KG1 (cell line): ENCODE data around the gene SPECC1L.

ENCODE experiments used
- DNase-seq: peaks from one replicate; lab custom pipeline; 2025; lab: John Stamatoyannopoulos, UW

Gene SPECC1L

DNA sequence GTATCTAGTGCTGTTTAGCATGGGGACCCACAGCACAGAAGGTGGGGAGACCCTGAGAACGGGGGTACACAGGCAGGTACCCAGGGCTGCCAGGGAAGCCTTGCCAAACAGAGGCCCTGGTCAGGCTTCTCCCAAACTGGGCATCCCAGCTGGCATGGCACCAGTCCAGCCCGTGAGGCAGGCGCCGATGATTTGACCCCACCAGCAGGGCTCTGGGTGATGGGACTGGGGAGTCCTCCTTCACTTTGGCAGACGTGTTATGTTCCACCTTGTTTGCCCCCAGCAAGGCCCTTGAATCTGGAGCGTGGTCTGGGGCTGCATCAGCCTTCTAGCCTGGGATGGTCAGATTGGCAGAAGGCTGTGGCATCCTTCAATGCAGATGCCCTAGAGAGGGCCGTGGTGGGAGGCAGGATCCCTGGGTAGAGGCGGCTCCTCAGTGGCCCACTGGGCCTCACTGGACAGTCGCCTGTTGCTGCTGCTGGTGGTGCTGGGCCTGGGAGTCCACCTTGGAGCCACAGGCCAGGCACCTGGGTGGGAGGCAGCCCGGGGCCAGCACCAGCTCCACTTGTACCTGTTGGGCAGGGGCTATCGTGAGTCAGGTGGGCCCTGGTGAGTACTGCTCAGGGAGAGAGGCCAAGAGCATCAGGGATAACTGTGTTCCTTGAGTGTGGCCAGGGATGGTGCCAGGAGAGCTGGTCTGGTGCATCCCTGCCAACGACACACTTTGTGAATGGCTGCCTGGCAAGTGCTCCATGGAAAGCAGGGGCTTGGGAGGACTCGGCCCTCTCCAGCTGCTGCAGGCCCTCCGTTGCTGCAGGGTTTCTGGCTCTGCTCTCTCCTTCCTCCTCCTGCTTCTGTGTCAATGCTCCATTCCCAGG lies 160.0 kb downstream of the SPECC1L start:
- DNase-seq, result no peak

DNA sequence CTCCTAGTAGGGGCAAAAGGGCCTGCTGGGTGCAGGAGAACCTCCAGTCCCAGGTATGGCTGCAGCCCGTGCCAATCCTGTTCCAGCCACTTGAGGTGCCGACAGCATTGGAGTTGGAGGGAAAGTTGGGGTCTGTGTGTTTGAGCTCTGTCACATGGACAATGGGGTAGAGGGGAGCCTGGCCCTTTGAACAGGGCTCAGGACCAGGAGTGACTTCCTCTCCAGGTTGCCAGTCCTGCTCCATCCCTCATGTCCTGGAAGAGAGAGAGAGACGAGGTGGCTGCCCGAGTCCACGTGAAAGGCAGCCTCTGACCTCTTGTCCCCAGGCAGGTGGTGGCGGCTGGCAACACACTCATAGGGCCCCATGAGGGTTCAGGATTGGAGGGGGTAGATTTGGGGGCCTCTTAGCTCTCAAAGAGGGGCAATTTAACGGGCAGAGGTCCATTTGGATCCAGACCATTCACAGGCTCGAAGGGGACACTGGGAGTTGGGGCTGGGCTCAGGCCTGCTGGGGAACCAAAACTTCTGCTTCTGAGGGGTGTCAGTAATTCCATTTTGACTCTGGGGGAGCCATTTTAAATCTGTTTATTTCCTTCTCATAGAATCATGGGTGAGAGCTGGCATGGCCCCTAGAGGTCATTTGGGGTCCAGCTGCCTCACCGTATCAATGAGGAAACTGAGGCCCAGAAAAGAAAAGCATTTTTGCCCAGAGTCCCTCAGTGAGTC lies 160.8 kb downstream of the SPECC1L start:
- no peak for DNase-seq

DNA sequence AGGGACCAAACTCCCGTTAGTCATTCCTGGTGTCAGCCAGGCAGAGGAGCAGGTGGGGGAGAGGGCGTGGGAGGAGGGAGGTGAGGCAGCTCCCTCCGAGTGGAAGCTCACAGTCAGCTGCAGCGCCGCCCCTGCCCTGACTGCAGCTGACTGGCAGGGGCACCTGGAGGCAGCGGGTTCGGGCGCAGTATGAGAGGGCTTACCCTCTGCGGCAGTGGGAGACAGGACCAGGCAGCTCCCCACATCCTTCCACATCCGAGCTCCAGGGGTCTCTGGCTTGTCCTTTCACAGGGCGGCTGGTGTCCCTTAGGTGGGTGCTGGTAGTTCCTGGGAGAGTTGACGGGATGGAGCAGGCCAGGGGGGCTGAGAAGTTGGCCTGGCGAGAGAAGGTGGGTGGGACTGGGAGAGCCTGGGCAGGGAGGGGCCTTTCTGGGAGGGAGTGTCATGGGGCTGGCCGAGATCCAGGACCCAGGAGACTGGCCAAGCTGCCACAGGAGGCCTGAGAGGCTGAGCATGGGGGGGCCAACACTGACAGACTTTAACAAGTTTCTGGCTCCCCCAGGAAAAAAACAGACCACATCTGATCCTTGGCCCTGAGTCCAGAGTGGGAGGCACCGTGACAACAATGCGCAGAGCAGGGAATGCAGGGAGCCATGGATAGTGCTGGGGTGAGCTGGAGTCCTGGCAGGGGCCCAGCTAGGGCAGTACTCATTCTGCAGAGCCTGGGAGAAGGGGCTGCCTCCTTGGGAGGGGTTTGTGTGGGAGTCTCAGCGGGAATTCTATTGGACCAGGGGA lies 161.6 kb downstream of the SPECC1L start:
- no peak for DNase-seq

DNA sequence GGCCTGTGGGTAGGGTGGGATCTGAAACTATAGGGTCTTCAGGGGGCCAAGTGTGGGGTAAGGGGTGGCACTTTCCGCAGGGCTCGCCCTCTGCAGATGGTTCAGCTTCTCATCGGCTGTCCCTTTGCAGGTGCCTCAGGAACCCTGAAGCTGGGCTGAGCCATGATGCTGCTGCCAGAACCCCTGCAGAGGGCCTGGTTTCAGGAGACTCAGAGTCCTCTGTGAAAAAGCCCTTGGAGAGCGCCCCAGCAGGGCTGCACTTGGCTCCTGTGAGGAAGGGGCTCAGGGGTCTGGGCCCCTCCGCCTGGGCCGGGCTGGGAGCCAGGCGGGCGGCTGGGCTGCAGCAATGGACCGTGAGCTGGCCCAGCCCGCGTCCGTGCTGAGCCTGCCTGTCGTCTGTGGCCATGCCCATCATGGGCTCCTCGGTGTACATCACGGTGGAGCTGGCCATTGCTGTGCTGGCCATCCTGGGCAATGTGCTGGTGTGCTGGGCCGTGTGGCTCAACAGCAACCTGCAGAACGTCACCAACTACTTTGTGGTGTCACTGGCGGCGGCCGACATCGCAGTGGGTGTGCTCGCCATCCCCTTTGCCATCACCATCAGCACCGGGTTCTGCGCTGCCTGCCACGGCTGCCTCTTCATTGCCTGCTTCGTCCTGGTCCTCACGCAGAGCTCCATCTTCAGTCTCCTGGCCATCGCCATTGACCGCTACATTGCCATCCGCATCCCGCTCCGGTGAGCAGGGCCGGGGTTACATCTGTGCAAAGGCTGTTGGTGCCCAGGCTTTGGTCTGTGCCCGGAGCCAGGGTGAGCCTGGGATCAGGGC lies 162.6 kb downstream of the SPECC1L start:
- no peak for DNase-seq

DNA sequence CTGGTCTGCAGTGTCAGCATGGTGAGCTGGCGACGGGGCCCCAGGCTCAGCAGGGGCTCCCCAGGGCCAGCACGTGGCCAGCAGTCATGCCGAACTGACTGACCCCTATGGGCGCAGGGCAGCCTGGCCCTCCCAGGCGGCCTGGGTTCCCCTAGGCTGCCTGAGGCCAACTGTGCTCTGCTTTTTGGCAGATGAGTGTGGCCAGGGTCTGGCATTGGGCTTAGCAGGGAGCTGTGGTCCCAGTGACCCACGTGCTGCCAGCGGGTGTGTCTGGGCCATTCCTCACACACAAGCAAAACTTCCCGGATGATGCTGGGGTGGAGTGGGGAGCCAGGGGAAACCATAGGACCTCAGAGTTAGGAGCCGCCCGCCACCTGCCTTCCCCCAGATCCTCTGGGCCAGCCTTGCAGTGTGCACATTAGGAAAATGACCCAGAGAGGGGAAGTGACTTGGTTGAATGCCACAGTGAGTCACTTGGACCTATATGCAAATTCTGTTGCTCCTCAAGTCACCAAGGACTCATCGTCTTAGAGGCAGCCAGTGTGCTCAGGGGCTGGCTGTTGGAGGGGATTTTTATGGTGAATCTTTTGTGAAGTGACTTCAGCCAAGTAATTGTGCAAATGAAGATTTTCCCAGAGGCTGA lies 163.3 kb downstream of the SPECC1L start:
- peak; percentile 84 for DNase-seq

DNA sequence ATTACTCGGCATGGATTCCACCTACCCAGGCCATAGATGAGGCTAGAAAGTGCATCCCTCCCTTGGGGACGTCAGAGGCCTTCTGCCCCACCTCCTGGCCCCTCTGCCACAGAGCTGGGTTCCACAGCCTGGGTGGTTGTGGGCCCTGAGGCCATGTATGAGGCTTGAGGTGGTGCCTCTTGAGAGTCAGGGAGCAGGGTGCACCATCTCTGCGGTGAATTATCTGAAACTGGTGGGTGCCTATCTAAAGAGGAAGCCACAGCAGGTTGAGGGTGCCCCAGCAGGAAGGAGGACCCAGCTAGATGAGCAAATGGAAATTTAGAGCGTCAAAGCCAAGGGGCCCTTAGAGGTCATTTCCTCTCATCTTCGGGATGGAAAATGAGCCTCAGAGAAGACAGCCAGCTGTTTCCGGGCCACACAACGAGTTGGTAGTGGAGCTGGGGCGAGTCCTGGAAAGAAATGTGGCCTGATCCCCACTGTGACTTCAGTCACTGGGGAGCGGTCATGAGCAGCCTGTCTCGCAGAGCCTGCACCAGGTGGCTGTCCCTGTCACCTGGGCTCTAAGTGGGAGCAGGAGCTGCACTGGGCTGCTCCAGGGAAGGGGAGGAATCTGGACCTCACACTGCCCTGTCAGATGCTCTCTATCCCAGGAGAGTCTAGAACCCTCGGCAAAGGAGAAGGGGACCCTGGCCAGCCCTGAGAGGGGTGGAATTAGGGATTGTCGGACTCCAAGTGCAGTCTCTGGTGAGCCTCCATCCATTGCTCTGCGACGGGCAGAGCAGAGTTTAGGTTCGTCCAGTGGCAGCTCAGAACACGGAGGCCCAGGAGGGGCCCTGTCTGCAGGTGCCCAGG lies 164.1 kb downstream of the SPECC1L start:
- DNase-seq, result peak; percentile 88

DNA sequence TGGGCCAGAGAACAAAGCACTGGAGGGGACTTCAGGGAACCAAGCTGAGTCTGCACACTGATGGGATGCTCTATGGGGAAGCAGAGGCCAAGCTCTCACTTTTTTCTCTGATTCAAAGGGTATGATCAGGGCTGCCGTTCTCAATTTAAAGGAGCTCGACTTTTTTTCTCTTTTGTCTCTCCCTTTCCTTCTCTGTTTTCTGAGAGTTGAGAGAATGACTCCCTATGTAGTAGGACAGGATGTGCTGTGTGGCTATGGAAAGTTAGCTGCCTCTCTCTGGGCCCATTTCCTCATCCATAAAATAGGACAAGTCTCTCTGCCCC lies 164.7 kb downstream of the SPECC1L start:
- no peak for DNase-seq

DNA sequence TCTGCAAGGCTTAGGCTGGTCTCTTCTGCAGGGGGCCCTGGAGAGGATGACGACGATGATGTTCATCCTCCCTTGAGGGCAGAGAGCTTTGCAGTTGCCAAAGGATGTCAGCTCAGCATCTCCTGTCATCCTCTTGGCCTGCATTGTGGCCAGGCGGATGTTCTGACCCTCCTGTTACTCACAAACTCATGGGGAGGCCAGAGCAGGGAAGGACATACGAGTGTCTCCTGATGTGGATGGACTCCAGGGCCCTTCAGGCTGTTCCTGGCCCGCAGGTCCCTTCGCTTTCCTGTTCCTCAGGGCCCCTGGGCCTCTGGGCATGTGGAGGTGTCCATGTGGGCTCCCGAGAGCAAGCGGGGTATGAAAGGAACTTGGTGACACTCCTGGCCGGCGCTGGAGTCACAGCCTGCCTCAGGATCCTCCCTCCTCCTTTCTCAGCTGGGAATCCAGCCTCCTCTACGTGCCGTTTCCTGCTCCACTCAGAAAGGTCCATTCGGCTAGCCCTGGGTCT lies 165.3 kb downstream of the SPECC1L start:
- no peak for DNase-seq

DNA sequence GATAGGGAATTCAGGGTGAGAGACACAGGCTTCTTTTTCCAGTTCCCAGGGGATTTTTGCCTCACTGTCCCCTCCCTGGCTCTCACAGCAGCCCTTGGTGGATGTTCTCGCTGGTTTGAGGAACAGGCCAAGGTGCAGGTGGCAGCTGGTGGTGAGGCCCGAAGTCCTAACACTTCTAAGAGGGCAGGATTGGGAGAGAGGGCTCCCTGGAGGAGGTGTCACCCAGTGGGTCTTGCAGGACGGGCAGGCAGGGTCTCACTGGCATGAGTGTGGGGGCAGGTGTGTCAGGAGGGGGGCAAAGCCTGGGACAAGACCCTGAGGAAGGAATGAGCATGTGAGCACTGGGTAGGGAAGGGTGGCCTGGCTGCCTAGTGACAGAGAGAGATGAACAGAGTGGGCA lies 165.9 kb downstream of the SPECC1L start:
- no peak for DNase-seq

DNA sequence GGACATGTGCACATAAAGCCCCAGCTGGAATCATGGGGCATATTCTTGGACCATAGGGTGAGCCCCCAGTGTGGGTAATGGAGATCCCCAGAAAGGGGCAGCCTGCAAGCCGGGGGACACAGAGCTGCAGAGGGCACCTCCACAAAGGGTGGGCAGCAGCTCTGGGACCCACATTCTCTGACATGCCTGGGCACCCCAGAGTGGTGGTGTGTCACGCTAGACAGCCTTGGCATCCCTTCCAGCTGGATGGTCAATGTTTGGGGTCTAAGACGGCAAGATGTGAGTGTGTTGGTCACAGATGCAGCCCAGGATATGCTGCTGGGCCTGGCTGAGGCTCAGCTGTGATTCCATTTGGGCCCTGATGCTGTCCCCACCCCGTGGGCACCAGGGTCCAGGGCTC lies 166.5 kb downstream of the SPECC1L start:
- no peak for DNase-seq

DNA sequence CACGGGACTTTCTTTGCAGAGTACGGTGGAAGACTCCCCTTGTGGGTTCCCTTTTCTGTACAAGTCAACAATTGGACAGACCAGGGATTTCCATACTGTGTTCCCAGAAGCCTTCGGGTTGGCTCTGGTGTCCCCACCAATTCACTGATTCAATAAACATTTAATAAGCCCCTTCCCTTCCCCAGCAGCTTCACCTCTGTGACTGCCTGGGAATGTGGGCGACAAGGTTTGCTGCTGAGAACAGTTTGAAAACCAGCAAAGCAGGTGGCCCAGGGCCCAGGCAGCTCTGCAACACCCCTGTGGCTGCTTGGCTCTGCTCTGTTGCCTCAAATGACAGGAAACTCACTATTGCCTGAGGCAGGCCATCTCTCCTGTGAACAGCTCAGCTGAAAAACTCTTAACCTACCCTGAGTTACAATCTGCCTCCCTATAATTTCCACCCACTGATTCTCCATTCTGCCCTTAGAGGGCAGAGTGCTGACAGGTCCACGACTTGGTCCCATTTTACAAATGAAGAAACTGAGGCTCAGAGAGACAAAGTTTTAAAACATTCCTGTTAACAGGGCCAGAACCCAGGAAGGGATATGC lies 167.2 kb downstream of the SPECC1L start:
- no peak for DNase-seq

DNA sequence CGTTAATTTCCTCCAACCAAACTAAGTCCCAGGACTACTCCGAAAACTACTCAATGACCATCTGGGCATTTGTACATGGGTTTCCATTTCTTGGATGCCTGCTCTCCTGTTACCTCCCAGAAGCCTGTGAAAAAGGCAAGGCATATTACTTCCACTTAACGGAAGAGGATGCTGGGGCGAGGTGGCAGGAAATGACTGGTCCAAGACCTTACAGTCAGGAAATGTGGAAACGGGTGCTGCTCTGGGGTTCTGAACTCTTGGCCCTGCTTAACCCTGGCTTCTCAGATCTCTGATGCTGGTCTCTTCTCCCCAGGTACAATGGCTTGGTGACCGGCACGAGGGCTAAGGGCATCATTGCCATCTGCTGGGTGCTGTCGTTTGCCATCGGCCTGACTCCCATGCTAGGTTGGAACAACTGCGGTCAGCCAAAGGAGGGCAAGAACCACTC lies 169.7 kb downstream of the SPECC1L start:
- DNase-seq, result no peak

DNA sequence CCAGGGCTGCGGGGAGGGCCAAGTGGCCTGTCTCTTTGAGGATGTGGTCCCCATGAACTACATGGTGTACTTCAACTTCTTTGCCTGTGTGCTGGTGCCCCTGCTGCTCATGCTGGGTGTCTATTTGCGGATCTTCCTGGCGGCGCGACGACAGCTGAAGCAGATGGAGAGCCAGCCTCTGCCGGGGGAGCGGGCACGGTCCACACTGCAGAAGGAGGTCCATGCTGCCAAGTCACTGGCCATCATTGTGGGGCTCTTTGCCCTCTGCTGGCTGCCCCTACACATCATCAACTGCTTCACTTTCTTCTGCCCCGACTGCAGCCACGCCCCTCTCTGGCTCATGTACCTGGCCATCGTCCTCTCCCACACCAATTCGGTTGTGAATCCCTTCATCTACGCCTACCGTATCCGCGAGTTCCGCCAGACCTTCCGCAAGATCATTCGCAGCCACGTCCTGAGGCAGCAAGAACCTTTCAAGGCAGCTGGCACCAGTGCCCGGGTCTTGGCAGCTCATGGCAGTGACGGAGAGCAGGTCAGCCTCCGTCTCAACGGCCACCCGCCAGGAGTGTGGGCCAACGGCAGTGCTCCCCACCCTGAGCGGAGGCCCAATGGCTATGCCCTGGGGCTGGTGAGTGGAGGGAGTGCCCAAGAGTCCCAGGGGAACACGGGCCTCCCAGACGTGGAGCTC lies 170.2 kb downstream of the SPECC1L start:
- DNase-seq, result no peak

DNA sequence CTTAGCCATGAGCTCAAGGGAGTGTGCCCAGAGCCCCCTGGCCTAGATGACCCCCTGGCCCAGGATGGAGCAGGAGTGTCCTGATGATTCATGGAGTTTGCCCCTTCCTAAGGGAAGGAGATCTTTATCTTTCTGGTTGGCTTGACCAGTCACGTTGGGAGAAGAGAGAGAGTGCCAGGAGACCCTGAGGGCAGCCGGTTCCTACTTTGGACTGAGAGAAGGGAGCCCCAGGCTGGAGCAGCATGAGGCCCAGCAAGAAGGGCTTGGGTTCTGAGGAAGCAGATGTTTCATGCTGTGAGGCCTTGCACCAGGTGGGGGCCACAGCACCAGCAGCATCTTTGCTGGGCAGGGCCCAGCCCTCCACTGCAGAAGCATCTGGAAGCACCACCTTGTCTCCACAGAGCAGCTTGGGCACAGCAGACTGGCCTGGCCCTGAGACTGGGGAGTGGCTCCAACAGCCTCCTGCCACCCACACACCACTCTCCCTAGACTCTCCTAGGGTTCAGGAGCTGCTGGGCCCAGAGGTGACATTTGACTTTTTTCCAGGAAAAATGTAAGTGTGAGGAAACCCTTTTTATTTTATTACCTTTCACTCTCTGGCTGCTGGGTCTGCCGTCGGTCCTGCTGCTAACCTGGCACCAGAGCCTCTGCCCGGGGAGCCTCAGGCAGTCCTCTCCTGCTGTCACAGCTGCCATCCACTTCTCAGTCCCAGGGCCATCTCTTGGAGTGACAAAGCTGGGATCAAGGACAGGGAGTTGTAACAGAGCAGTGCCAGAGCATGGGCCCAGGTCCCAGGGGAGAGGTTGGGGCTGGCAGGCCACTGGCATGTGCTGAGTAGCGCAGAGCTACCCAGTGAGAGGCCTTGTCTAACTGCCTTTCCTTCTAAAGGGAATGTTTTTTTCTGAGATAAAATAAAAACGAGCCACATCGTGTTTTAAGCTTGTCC lies 171.0 kb downstream of the SPECC1L start:
- DNase-seq, result no peak

DNA sequence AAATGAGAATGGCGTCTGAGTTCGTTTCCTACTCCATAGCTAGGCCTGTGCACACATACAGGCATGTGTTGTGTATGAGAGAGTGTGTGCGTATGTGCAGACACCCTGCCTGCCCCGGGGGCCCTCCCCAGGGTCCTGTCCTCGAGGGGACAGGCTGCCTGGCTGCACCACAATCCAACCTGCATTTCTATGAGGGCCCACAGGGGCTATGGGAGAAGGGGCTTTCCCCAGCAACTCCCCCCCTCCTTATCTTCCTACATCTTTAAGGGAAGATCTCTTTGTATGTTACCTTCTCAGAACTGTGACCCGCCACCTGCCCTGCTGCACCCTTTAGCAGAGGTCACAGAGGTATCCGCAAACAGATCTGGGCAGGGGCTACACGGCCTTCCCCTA lies 171.7 kb downstream of the SPECC1L start:
- no peak for DNase-seq

DNA sequence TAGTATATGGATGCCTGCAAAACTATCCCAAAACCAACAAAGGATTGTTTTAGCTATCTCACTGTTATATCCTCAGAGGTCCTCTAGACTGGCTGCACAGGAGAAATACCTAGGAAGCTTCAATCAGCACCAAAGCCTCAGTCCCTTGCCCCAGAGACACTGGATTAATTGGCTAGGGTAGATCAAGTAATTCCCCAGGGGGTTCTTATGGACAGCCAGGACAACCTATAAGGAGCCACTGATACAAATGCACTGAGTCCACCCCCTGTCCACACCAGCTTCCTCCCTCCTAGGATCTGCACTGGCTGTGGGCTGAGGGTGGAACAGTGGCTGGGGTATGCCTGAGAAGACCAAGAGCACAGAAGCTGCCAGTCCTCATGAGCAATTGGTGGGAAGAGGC lies 173.0 kb downstream of the SPECC1L start:
- DNase-seq, result no peak

DNA sequence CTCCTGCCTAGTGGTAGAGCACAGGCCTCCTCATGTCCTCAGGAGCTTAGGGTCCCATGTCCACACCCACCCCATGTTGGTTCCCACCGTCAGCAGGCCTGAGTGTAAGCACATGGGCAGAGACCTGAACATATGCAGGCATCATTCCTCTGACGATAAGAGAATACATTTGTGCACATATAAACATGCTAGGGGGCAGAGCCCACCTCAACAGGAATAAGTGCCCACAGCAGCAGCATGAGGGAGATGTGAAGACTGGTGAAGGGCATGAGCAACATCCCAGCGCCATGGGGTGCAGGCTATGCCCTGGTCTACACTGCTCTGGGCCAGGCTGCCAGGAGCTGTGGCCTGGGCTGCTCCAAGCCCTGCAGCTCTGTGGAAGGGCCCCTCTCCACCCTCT lies 173.6 kb downstream of the SPECC1L start:
- DNase-seq, result no peak
